KBM-7 (cell line): ENCODE data around the gene EAF2.

ENCODE experiments used
- DNase-seq: peaks from one replicate; pipeline ENCODE4 v3.0.0-alpha.2; 2015
- in situ Hi-C: fragments of 300-500 bp; cut with MboI; formaldehyde crosslinking; loops from 2 replicates; pipeline ENCODE4 v1.14.3; 2020; ENCODE audit warnings: low sequenced_read_pairs, low pct_unique_long_range_greater_than_20kb, mixed read lengths

Gene EAF2

DNA sequence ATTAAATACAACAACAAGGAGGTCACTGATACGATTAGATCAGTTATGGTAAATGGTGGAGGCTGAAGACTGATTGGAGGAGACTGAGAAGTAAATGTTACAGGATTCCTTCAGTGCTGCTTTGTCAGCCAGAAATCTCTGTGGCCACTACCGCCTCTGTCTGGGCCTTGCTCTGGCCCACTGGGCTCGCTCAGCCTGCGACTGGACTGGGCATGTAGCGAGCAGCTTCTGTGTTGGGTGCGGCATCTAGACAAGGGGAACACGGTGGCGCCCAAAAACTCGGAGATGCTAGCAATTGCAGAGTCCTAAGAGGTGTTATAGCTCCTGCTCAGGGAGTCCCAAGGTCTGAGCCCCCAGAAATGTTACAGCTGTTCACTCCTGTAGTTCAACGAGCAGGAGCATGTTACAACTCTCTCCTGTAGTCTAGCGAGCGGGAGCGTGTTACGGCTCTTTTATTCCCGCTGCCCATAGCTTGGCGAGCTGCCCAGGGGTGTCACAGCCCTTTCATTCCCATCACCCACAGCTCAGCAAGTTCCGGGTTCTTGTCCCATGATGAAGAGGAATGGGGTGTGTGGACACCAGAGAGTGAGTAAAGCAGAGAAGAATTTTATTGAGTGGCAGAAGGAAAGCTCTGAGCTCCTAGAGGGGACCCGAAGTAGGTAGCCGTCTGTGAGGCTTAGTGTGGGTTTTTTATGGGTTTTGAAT lies 83.9 kb downstream of the EAF2 start:
- in situ Hi-C loops: no loop called here
- no peak for DNase-seq

DNA sequence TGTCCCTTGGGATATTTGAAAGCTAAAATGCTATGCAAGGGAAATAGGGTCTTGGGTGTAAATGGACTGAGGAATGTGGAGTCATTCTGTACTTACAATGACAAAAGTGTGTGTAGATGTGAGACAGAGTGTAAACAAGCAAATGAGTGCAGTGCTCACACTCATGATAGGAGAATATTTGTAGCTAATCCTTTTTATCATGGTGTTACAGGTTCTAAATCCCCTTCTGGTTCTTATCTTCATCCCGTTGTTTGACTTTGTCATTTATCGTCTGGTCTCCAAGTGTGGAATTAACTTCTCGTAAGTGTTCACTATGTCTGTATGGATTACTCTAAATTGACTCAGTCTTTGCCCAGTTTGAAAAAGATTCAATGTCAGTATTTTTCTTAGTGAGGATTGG lies 89.7 kb downstream of the EAF2 start:
- in situ Hi-C loops: no loop called here
- DNase-seq: no peak

DNA sequence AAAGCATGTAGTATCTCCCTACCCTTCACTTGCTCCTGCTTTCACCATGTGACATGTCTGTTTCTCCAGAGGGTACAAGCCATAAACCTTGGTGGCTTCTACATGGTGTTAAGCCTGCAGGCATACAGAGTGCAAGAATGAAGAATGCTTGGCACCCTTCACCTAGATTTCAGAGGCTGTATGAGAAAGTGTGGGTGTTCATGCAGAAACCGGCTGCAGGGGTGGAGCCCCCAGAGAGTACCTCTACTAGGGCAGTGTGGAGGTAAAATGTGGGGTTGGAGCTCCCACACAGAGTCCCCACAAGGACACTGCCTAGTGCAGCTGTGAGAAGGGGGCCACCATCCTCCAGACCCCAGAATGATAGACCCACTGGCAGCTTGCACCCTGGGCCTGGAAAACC lies 91.4 kb downstream of the EAF2 start:
- in situ Hi-C loops: no loop called here
- DNase-seq: no peak
